NT2/D1 (cell line): ENCODE data around the gene SLC7A1.

ENCODE experiments used
- DNase-seq: peaks from one replicate; pipeline ENCODE4 v3.0.0-alpha.2; 2011; ENCODE audit warnings: low read depth, low spot score
- H3K27me3 ChIP-seq: 2 replicates; pipeline ENCODE4 v1.6.0; 2011; ENCODE audit warnings: mild to moderate bottlenecking; ENCODE audit not compliant: insufficient read length, insufficient read depth
- H3K36me3 ChIP-seq: 2 replicates; pipeline ENCODE4 v1.6.1; 2011; ENCODE audit warnings: mild to moderate bottlenecking, low read length, mixed read lengths; ENCODE audit not compliant: insufficient read depth, insufficient read length
- H3K4me1 ChIP-seq: 2 replicates; pipeline ENCODE4 v1.5.1; 2011; ENCODE audit not compliant: insufficient read depth, insufficient read length
- H3K4me3 ChIP-seq: 2 replicates; pipeline ENCODE4 v1.5.1; 2011; ENCODE audit warnings: low read depth; ENCODE audit not compliant: insufficient read length
- H3K9ac ChIP-seq: 2 replicates; pipeline ENCODE4 v1.6.0; 2011; ENCODE audit warnings: low read depth; ENCODE audit not compliant: insufficient read length
- H3K9me3 ChIP-seq: 2 replicates; pipeline ENCODE4 v1.5.1; 2011; ENCODE audit warnings: mild to moderate bottlenecking, low read length; ENCODE audit not compliant: insufficient read depth
- SUZ12 ChIP-seq: IDR thresholded peaks from 2 replicates; pipeline ENCODE4 v1.6.1; 2011; ENCODE audit not compliant: insufficient read length, insufficient read depth; ENCODE audit errors: extremely low read depth
- YY1 ChIP-seq: IDR thresholded peaks from 2 replicates; pipeline ENCODE4 v1.6.1; 2011; ENCODE audit not compliant: insufficient read length, insufficient read depth
- ZNF274 ChIP-seq: IDR thresholded peaks from 2 replicates; pipeline ENCODE4 v1.6.1; 2011; ENCODE audit warnings: mild to moderate bottlenecking, low read depth, low read length

Gene SLC7A1

GRCh38 chr13:29575098-29575497, 20.4 kb downstream of the SLC7A1 start:
- peaks cover 1% of the 10 kb centered on the region for H3K4me1 ChIP-seq
- H3K27me3 ChIP-seq, result no peaks in the 10 kb centered on the region
- no peak for DNase-seq
- peaks cover 4% of the 10 kb centered on the region for H3K36me3 ChIP-seq
- no peaks in the 10 kb centered on the region for H3K9me3 ChIP-seq
- no peak overlapping the region for H3K9ac ChIP-seq
- H3K4me3 ChIP-seq, result no peak overlapping the region
- TF ChIP-seq SUZ12, result no peak
- no peak for TF ChIP-seq YY1

DNA sequence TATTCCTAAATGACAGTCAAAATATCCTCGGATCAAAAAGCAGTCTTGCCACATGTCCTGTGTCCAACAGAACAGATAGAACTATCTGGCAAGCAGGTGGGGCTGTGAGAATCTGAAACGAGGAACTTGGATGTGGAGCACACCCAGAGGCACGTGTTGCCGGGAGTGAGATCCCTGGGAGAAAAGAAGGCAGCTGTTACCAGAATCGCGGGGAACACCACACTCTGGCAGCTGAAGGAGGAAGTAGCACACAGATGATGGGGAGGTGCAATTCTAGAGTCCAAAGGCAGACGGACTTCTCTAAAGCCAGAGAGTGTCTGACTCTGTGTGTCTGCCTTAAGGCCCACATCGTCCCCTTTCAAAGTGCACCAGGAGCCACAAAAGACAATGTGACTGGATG, 22.3 kb downstream of the SLC7A1 start:
- Histone ChIP-seq H3K9me3 (no peaks in the 10 kb centered on the region), H3K27me3 (no peaks in the 10 kb centered on the region), H3K36me3 (peaks cover 4% of the 10 kb centered on the region), H3K4me3 (no peak overlapping the region), H3K4me1 (peaks cover 4% of the 10 kb centered on the region), H3K9ac (no peak overlapping the region)
- no peak for TF ChIP-seq YY1
- no peak for TF ChIP-seq SUZ12
- no peak for TF ChIP-seq ZNF274
- no peak for DNase-seq

- Histone ChIP-seq H3K9ac (no peak overlapping the region), H3K27me3 (no peaks in the 10 kb centered on the region), H3K4me3 (no peak overlapping the region), H3K9me3 (no peaks in the 10 kb centered on the region), H3K4me1 (peaks cover 4% of the 10 kb centered on the region), H3K36me3 (peaks cover 4% of the 10 kb centered on the region)
- DNase-seq, result no peak
- TF ChIP-seq SUZ12 (no peak), ZNF274 (no peak), YY1 (no peak)
Observed at GRCh38 chr13:29572575-29572974, 22.9 kb downstream of the SLC7A1 start.

DNA sequence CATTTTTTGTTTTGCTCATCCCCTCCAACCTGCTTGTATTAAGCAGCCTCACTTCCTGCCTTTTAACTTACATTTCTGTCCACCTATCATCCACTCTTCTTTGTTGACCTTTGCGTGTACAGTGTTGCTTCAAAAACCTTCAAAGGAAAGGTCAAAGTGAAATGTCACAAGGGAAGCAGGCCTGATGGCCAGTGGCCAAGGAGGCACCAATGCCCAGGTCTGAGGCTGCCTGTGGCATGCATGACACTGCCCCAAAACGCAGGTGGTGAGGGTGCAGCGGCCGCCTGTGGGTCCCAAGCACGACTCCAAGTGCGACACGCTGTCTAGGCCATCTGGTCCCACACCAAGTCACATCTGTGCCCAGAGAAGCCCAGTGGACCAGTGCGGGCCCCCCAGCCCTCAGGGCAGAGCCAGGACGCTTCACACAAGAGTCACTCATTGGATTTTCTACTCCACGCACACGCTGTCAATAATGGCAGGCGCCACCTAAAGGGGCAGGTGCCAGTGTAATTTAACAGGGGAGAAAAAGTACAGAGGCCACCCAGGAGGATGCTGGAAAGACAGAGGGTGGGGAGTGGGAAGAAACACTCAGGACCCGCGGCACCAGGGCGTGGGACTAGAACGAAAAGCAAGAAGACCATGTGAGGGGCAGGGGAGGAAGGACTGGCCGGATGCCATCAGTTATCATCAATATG, 23.5 kb downstream of the SLC7A1 start:
- Histone ChIP-seq H3K9ac (no peak overlapping the region), H3K4me1 (peaks cover 4% of the 10 kb centered on the region), H3K27me3 (no peaks in the 10 kb centered on the region), H3K36me3 (peaks cover 1% of the 10 kb centered on the region), H3K9me3 (no peaks in the 10 kb centered on the region), H3K4me3 (no peak overlapping the region)
- no peak for DNase-seq
- no peak for TF ChIP-seq SUZ12
- no peak for TF ChIP-seq ZNF274
- no peak for TF ChIP-seq YY1

DNA sequence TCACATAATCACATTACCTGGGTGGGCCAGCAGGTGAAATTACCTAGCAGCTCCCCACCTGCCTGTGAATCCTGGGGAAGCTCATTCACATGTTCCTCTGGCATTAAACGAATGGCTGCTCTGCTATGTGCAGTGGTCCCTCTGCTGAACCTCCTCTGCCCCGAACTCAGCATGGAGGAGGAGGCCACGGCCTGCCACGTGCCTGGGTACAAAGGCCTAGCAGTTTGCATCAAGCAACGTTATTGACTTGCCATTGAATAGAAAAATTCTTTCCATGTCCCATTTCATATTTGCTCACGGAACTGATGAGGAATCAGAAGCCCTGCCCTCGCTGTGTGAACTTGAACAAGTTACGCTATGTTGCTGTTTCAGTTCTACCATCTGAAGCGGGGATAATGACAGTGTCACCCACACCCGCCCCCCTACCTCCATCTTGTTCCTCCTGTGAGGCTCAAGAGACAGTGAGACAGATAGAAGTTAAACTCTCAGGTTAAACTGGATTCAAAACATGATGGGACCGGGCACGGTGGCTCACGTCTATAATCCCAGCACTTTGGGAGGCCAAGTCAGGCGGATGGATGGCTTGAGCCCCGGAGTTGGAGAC, 25.3 kb downstream of the SLC7A1 start:
- no peak for TF ChIP-seq SUZ12
- Histone ChIP-seq H3K4me3 (no peak overlapping the region), H3K9ac (no peak overlapping the region), H3K9me3 (no peaks in the 10 kb centered on the region), H3K4me1 (peaks cover 4% of the 10 kb centered on the region), H3K36me3 (no peaks in the 10 kb centered on the region), H3K27me3 (no peaks in the 10 kb centered on the region)
- DNase-seq, result no peak

DNA sequence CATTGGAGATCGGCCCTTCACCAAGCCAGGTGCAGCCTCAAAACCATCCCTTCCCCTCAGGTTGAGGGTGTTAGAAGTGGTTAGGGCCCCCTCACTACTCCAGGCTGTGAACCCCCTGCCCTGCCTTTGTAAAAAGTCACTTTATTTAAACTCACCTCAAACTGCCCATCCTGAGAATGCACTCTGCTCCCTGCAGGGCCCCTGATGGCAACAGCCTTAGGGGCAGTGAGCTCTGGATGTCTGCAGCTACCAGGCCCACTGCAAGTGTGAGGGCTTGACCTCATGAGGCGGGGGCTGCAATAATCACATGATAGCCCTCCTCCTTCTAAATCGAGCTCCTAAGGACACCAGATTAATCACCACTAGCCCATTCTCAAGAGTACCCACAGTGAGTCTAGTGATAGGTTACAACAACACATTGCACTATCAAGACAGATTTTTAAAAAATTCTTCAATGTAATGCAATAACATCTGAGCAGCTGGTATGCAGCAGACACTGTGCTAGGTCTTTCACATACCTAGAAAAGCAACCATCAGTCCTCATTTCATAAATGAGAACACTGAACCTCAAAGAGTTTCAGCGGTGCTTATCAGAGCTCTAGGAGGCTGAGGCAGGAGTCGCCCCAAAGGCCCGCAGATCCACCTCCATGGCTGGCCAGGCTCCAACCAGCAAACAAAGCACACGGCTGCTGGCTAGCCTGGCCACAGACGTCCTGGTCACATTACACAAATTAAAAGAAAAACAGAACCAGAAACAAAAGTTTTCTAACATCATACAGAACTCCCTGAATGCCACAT, 26.0 kb downstream of the SLC7A1 start:
- no peak for DNase-seq
- Histone ChIP-seq H3K9me3 (no peaks in the 10 kb centered on the region), H3K4me3 (no peak overlapping the region), H3K27me3 (no peaks in the 10 kb centered on the region), H3K9ac (no peak overlapping the region), H3K36me3 (no peaks in the 10 kb centered on the region), H3K4me1 (peaks cover 4% of the 10 kb centered on the region)
- no peak for TF ChIP-seq YY1
- no peak for TF ChIP-seq ZNF274
- no peak for TF ChIP-seq SUZ12

GRCh38 chr13:29568731-29569130, 26.8 kb downstream of the SLC7A1 start:
- Histone ChIP-seq H3K9ac (no peak overlapping the region), H3K9me3 (no peaks in the 10 kb centered on the region), H3K4me3 (no peak overlapping the region), H3K4me1 (peaks cover 7% of the 10 kb centered on the region), H3K36me3 (no peaks in the 10 kb centered on the region), H3K27me3 (no peaks in the 10 kb centered on the region)
- no peak for DNase-seq
- TF ChIP-seq ZNF274 (no peak), YY1 (no peak), SUZ12 (no peak)
